DOHH2 (cell line): ENCODE data around the gene OGG1.

Source experiments
- H3F3A ChIP-seq: fragments of 200-600 bp; sonication (generic), shearing (Covaris generic); 2 replicates; pipeline ENCODE4 v1.6.0; 2016; ENCODE audit warnings: antibody characterized with exemption, mild to moderate bottlenecking; ENCODE audit not compliant: control insufficient read depth, insufficient read depth
- H3K27ac ChIP-seq: fragments of 200-600 bp; sonication (generic); 2 replicates; pipeline ENCODE4 v1.5.1; 2014; ENCODE audit warnings: low read depth, mild to moderate bottlenecking, low read length, moderate library complexity
- H3K27me3 ChIP-seq: fragments of 200-600 bp; sonication (generic); 2 replicates; pipeline ENCODE4 v1.6.1; 2014; ENCODE audit warnings: mild to moderate bottlenecking, low read length, mixed read lengths; ENCODE audit not compliant: control insufficient read depth
- H3K36me3 ChIP-seq: fragments of 200-600 bp; sonication (generic); 2 replicates; pipeline ENCODE4 v1.6.1; 2014; ENCODE audit warnings: mild to moderate bottlenecking, low read length, moderate library complexity, mixed read lengths; ENCODE audit not compliant: control insufficient read depth
- H3K4me1 ChIP-seq: fragments of 200-600 bp; sonication (generic); 2 replicates; pipeline ENCODE4 v1.6.1; 2014; ENCODE audit warnings: mild to moderate bottlenecking, low read length, mixed read lengths; ENCODE audit not compliant: control insufficient read depth
- H3K4me2 ChIP-seq: fragments of 200-600 bp; sonication (generic); 2 replicates; pipeline ENCODE4 v1.6.0; 2014; ENCODE audit warnings: mild to moderate bottlenecking, low read length, moderate library complexity
- H3K4me3 ChIP-seq: fragments of 200-600 bp; sonication (generic); 2 replicates; pipeline ENCODE4 v1.5.1; 2014; ENCODE audit warnings: mild to moderate bottlenecking, low read length, mixed read lengths
- H3K79me2 ChIP-seq: fragments of 200-600 bp; sonication (generic); 2 replicates; pipeline ENCODE4 v1.6.1; 2014; ENCODE audit warnings: mild to moderate bottlenecking, low read length, mixed read lengths; ENCODE audit not compliant: control insufficient read depth
- H3K9me2 ChIP-seq: fragments of 200-600 bp; sonication (generic); replicated peaks from 2 replicates; pipeline ENCODE4 v1.6.1; 2014; ENCODE audit warnings: mild to moderate bottlenecking, low read length, mixed read lengths; ENCODE audit not compliant: control insufficient read depth
- H3K9me3 ChIP-seq: fragments of 200-600 bp; sonication (generic); 2 replicates; pipeline ENCODE4 v1.6.1; 2014; ENCODE audit warnings: antibody characterized with exemption, low read length, mixed read lengths; ENCODE audit not compliant: control insufficient read depth, insufficient read depth
- H4K20me1 ChIP-seq: fragments of 200-600 bp; sonication (generic); 2 replicates; pipeline ENCODE4 v1.6.0; 2014; ENCODE audit warnings: low read depth, mild to moderate bottlenecking, antibody characterized with exemption, low read length, moderate library complexity; ENCODE audit not compliant: control insufficient read depth, insufficient read depth
- CTCF ChIP-seq: fragments of 200-600 bp; sonication (generic); IDR thresholded peaks from one replicate; pipeline ENCODE4 v1.5.1; 2014; ENCODE audit warnings: antibody characterized with exemption, mild to moderate bottlenecking, low read depth, low read length; ENCODE audit not compliant: poor library complexity, severe bottlenecking
- EZH2phosphoT487 ChIP-seq: fragments of 200-600 bp; sonication (generic); IDR thresholded peaks from 2 replicates; pipeline ENCODE4 v1.6.1; 2017; ENCODE audit warnings: borderline replicate concordance, mild to moderate bottlenecking, antibody characterized with exemption, low read length, moderate library complexity, mixed read lengths

The OGG1 gene

DNA sequence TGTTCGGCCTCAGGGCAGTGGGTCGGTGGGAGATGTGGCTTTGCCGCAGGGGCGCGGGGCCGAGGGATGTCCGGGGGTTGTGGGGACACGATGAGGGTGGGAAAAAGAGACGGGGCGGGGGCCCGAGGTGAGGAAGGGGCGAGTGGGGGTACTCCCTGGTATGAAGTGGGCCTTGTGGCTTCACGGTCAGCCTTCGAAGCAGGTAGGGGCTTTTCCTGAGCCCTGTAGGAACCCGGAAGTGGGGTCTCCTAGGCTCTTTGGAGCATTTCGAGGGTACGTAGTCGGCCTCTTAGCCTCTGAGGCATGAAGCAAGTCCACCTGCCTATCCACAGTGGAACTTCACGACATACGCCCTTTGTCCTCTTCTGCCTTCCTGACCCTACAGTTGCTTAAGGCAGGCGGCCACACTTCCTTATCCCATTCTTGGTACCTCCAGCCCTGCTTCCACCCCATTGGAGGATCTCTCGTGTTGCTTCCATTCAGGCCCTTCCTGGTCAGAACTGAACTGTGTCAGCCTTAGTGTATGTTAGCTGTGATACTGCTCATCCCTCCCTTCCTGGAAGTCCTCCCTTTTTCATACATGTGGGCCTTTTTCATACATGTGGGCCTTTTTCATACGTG is 43.5 kb downstream of the OGG1 start:
- H3K9me3 ChIP-seq, result no peaks in the 10 kb centered on the region
- peaks cover 40% of the 10 kb centered on the region for H3K4me1 ChIP-seq
- H3K27me3 ChIP-seq, result no peaks in the 10 kb centered on the region
- H4K20me1 ChIP-seq, result peaks cover 25% of the 10 kb centered on the region
- H3K36me3 ChIP-seq, result peaks cover 80% of the 10 kb centered on the region
- no peaks in the 10 kb centered on the region for H3K9me2 ChIP-seq
- peak overlapping the region; percentile 98 for H3K4me3 ChIP-seq
- TF ChIP-seq CTCF (no peak), EZH2phosphoT487 (no peak)
- peak overlapping the region; percentile 79 for H3K27ac ChIP-seq
- H3K79me2 ChIP-seq, result peaks cover 76% of the 10 kb centered on the region
- peaks cover 25% of the 10 kb centered on the region for H3F3A ChIP-seq
- peak overlapping the region; percentile 82 for H3K4me2 ChIP-seq

DNA sequence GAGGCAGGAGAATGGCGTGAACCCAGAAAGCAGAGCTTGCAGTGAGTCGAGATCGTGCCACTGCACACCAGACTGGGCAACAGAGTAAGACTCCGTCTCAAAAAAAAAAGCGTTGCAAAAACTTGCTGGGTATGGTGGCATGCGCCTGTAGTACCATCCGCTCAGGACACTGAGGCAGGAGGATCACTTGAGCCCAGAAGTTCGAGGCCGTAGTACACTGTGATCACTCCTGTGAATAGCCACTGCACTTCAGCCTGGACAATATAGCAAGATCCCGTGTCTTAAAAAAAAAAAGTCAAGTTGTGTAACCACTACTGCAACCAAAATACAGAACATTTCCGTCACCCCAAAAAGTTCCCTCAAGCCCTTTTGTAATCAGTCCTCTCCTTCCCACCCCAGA is 44.6 kb downstream of the OGG1 start:
- H3K36me3 ChIP-seq, result peaks cover 85% of the 10 kb centered on the region
- peak overlapping the region; percentile 82 for H3K4me2 ChIP-seq
- peak overlapping the region; percentile 79 for H3K27ac ChIP-seq
- H3K9me2 ChIP-seq, result no peaks in the 10 kb centered on the region
- peak overlapping the region; percentile 98 for H3K4me3 ChIP-seq
- H4K20me1 ChIP-seq, result peaks cover 25% of the 10 kb centered on the region
- TF ChIP-seq EZH2phosphoT487, result no peak
- TF ChIP-seq CTCF, result no peak
- H3K4me1 ChIP-seq, result peaks cover 40% of the 10 kb centered on the region
- no peaks in the 10 kb centered on the region for H3K9me3 ChIP-seq
- peaks cover 25% of the 10 kb centered on the region for H3F3A ChIP-seq
- H3K27me3 ChIP-seq, result no peaks in the 10 kb centered on the region
- H3K79me2 ChIP-seq, result peaks cover 83% of the 10 kb centered on the region

- TF ChIP-seq CTCF (no peak), EZH2phosphoT487 (no peak)
- H3K27me3 ChIP-seq, result no peaks in the 10 kb centered on the region
- peaks cover 86% of the 10 kb centered on the region for H3K79me2 ChIP-seq
- peak overlapping the region; percentile 98 for H3K4me3 ChIP-seq
- H3K9me3 ChIP-seq, result no peaks in the 10 kb centered on the region
- peaks cover 25% of the 10 kb centered on the region for H4K20me1 ChIP-seq
- peaks cover 85% of the 10 kb centered on the region for H3K36me3 ChIP-seq
- H3K4me2 ChIP-seq, result peak overlapping the region; percentile 82
- peaks cover 25% of the 10 kb centered on the region for H3F3A ChIP-seq
- H3K4me1 ChIP-seq, result peaks cover 40% of the 10 kb centered on the region
- H3K27ac ChIP-seq, result peak overlapping the region; percentile 79
- no peaks in the 10 kb centered on the region for H3K9me2 ChIP-seq
These were observed 45.5 kb downstream of the OGG1 start for GRCh38 chr3:9795207-9795606.
